ENCODE measurements around the gene TMEM163. TPM values are rescaled to one million over a fixed set of nuclear protein-coding genes. Genes with fewer than 3 reads are reported as not detected.

The TMEM163 gene
- polyA plus RNA-seq, 1 experiment = not detected

DNA sequence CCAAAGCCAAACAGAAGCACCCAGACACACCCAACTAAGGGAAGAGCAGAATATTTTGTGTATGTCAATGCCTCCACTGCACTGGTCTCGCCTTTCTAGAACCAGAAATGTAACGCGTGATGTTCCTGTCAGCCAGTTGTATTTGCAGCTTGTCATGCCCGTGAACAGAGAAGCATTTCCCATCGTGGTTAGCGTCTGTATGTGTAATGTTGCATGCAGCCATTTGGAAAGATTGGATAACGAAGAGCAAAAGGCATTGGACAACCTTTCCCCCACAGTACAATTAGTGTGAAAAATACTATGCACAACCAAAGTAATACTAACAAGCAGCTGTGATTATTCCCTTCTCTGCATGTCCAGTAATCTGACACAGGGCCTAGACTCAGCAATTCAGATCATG, 140.5 kb downstream of the TMEM163 start:
- ChIA-PET CTCF (no interaction called here), POLR2A (no interaction called here)
- no peak for DNase-seq (ENCODE audit: low read depth)
- H3K4me3 ChIP-seq (ENCODE audit: low read depth, low read length) = no peak overlapping the region
- H3K36me3 ChIP-seq (ENCODE audit: control insufficient read depth, insufficient read depth, low read length) = no peaks in the 10 kb centered on the region
- TF ChIP-seq, protein P1, sequence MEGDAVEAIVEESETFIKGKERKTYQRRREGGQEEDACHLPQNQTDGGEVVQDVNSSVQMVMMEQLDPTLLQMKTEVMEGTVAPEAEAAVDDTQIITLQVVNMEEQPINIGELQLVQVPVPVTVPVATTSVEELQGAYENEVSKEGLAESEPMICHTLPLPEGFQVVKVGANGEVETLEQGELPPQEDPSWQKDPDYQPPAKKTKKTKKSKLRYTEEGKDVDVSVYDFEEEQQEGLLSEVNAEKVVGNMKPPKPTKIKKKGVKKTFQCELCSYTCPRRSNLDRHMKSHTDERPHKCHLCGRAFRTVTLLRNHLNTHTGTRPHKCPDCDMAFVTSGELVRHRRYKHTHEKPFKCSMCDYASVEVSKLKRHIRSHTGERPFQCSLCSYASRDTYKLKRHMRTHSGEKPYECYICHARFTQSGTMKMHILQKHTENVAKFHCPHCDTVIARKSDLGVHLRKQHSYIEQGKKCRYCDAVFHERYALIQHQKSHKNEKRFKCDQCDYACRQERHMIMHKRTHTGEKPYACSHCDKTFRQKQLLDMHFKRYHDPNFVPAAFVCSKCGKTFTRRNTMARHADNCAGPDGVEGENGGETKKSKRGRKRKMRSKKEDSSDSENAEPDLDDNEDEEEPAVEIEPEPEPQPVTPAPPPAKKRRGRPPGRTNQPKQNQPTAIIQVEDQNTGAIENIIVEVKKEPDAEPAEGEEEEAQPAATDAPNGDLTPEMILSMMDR (IDR thresholded peaks at IDR 0.05; ENCODE audit: insufficient read depth, low read depth, low read length) = no peak
- peaks cover 2% of the 10 kb centered on the region; the same call in 1 of the 2 replicates for H3K27me3 ChIP-seq (ENCODE audit: control insufficient read depth, insufficient read depth, low read length)

DNA sequence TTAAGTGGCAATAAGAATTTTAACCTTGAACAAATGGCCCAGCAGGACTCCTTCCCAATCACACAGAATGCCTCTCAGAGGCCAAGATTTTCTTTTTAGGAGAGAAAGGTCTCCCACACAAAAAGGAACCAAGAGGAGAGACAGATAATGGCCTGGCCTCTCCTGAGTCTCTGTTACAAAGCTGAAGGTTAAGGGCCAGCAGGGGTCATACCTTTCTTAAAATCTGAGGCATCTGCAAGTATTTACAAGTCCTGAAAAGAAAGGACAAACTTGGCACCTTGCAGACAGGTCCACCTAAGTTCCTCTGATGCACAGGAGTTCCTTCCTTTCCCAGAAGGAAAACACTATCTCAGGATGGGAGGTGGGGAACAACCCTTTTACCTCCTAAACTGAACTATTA, 142.3 kb downstream of the TMEM163 start:
- CTCF ChIA-PET = no interaction called here

DNA sequence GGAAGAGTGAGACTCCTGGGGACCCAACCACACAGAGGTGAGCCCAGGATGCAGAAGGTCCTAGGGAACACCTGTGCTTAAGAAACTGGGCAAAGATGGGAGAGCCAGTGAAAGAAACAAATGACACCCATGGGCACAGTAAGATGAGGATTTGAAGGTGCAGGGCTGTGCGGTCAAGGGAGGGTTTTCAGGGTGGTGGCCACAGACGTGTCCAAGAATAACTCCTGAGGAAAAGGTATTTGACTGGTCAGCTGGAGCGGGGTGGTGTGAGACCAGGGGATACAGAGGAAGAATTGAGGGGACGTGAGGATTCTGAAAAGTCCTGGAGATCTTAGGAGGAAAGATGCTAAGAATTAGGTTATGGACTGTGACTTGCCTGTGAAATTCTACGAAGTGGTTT, 142.9 kb downstream of the TMEM163 start:
- peaks cover 2% of the 10 kb centered on the region; the same call in 1 of the 2 replicates for H3K27me3 ChIP-seq (ENCODE audit: control insufficient read depth, insufficient read depth, low read length)
- DNase-seq (ENCODE audit: low read depth) = no peak
- CTCF ChIA-PET = no interaction called here
- TF ChIP-seq, protein P1 (IDR thresholded peaks at IDR 0.05; ENCODE audit: insufficient read depth, low read depth, low read length) = no peak
- POLR2A ChIA-PET = no interaction called here
- H3K4me3 ChIP-seq (ENCODE audit: low read depth, low read length) = no peak overlapping the region
- H3K36me3 ChIP-seq (ENCODE audit: control insufficient read depth, insufficient read depth, low read length) = no peaks in the 10 kb centered on the region

More for the DNA sequence above, 142.3 kb downstream of the TMEM163 start:
- Histone ChIP-seq H3K36me3 (ENCODE audit: control insufficient read depth, insufficient read depth, low read length) (no peaks in the 10 kb centered on the region), H3K27me3 (ENCODE audit: control insufficient read depth, insufficient read depth, low read length) (peaks cover 2% of the 10 kb centered on the region; the same call in 1 of the 2 replicates), H3K4me3 (ENCODE audit: low read depth, low read length) (no peak overlapping the region)
- TF ChIP-seq, protein P1 (IDR thresholded peaks at IDR 0.05; ENCODE audit: insufficient read depth, low read depth, low read length) = no peak
- POLR2A ChIA-PET = no interaction called here
- DNase-seq (ENCODE audit: low read depth) = no peak

DNA sequence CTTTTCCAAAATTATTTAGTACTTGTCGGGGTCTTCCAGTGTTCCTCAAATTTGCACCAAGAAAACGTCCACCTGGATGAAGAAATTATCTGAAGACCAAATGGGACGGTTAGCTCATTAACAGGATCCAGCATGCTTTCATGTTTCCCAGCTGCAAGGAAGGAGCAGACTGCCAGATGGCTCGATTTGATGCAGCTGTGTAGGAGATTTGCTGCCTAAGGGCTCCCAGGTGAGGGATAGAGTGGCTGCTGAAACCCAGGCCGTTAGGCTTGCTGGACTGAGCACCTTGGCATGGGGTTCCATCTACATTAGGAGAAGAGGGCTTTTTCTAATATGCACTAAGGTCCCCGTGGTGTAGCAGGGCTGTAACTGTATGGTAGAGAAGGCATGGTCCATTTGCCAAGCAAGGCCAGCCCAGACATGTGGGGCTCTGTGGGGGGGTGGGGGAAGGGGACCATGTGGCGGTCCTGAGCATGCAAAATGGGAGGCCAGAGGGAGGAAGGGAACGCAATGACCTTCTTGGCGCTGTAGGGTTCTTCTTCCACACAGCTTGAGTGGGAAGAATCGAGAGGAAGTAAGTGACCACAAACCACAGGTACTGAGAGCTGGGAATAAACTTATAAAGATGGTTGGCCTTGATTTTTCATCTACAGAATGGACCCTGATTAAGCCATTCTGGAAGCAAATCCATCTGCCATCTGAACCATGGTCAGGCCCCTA, 144.0 kb downstream of the TMEM163 start:
- no peak overlapping the region for H3K4me3 ChIP-seq (ENCODE audit: low read depth, low read length)
- no peak for DNase-seq (ENCODE audit: low read depth)
- H3K36me3 ChIP-seq (ENCODE audit: control insufficient read depth, insufficient read depth, low read length) = no peaks in the 10 kb centered on the region
- ChIA-PET CTCF (no interaction called here), POLR2A (no interaction called here)
- TF ChIP-seq, protein P1 (IDR thresholded peaks at IDR 0.05; ENCODE audit: insufficient read depth, low read depth, low read length) = no peak
- H3K27me3 ChIP-seq (ENCODE audit: control insufficient read depth, insufficient read depth, low read length) = peaks cover 2% of the 10 kb centered on the region; the same call in 1 of the 2 replicates

DNA sequence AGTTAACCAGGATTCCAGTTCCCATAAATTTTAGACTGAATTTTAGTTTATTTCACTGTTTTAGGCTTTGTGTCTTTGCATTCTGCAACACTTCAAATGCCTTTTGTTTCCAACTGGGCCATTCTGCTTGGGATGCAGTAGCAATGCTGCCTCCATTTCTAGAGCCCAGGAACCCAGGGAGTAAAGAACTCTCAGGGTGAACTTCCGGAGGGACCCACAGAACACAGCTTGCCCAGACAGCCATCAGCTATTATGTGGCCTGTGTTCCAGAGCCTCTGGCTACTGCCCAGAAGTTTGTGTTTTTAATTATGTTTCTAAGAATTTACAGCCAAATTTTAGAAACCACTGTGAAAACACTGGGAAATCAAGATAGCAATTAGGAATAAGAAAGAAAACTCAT, 145.1 kb downstream of the TMEM163 start:
- DNase-seq (ENCODE audit: low read depth) = no peak
- ChIA-PET CTCF (no interaction called here), POLR2A (no interaction called here)
- Histone ChIP-seq H3K4me3 (ENCODE audit: low read depth, low read length) (no peak overlapping the region), H3K36me3 (ENCODE audit: control insufficient read depth, insufficient read depth, low read length) (no peaks in the 10 kb centered on the region), H3K27me3 (ENCODE audit: control insufficient read depth, insufficient read depth, low read length) (peaks cover under 1% of the 10 kb centered on the region; the same call in 1 of the 2 replicates)
- TF ChIP-seq, protein P1 (IDR thresholded peaks at IDR 0.05; ENCODE audit: insufficient read depth, low read depth, low read length) = no peak

All from BJ (cell line).